Smooth muscle cell (in vitro differentiated cells): ENCODE data around the gene PRKACG. TPM values are rescaled to one million over a fixed set of nuclear protein-coding genes. Genes with fewer than 3 reads are reported as not detected.

ENCODE experiments used
- DNase-seq: peaks from one replicate; lab custom pipeline; 2025; ENCODE audit not compliant: unreplicated experiment; lab: John Stamatoyannopoulos, UW
- H2AFZ ChIP-seq: fragments of 200-600 bp; sonication (generic); 2 replicates; pipeline ENCODE4 v1.6.0; 2016; ENCODE audit warnings: antibody characterized with exemption, low read depth, mild to moderate bottlenecking
- H3F3A ChIP-seq: fragments of 200-600 bp; sonication (generic); 2 replicates; pipeline ENCODE4 v1.6.0; 2017; ENCODE audit warnings: antibody characterized with exemption, low read depth
- H3K27ac ChIP-seq: fragments of 200-600 bp; sonication (generic); 2 replicates; pipeline ENCODE4 v1.5.1; 2016; ENCODE audit warnings: low read depth, mild to moderate bottlenecking
- H3K27me3 ChIP-seq: fragments of 200-600 bp; sonication (generic); 2 replicates; pipeline ENCODE4 v1.6.1; 2016; ENCODE audit warnings: low read depth, mild to moderate bottlenecking
- H3K36me3 ChIP-seq: fragments of 200-600 bp; sonication (generic); 2 replicates; pipeline ENCODE4 v1.5.1; 2016; ENCODE audit warnings: low read depth
- H3K4me1 ChIP-seq: fragments of 200-600 bp; sonication (generic); 2 replicates; pipeline ENCODE4 v1.5.1; 2016; ENCODE audit warnings: low read depth
- H3K4me2 ChIP-seq: fragments of 200-600 bp; sonication (generic); 2 replicates; pipeline ENCODE4 v1.6.0; 2016; ENCODE audit warnings: mild to moderate bottlenecking
- H3K4me3 ChIP-seq: fragments of 200-600 bp; sonication (generic); 2 replicates; pipeline ENCODE4 v1.5.1; 2016; ENCODE audit warnings: mild to moderate bottlenecking
- H3K79me2 ChIP-seq: fragments of 200-600 bp; sonication (generic); 2 replicates; pipeline ENCODE4 v1.6.0; 2016; ENCODE audit warnings: low read depth, mild to moderate bottlenecking
- H3K9ac ChIP-seq: fragments of 200-600 bp; sonication (generic); 2 replicates; pipeline ENCODE4 v1.6.0; 2016; ENCODE audit warnings: low read depth
- H3K9me3 ChIP-seq: fragments of 200-600 bp; sonication (generic); replicated peaks from 2 replicates; pipeline ENCODE4 v1.5.1; 2016; ENCODE audit warnings: low read depth
- H4K20me1 ChIP-seq: fragments of 200-600 bp; sonication (generic); 2 replicates; pipeline ENCODE4 v1.6.0; 2016; ENCODE audit warnings: low read depth
- CTCF ChIP-seq: fragments of 200-600 bp; sonication (generic); IDR thresholded peaks from 2 replicates; pipeline ENCODE4 v1.5.1; 2017; ENCODE audit warnings: borderline replicate concordance, mild to moderate bottlenecking, antibody characterized with exemption; ENCODE audit not compliant: insufficient read depth, poor library complexity, severe bottlenecking
- WGBS: methylation state at CpG from one replicate; pipeline ENCODE4 v1.1.7; 2016; ENCODE audit warnings: low lambda C conversion rate; 5-methylcytosine and 5-hydroxymethylcytosine counted together
- polyA plus RNA-seq: library from polyadenylated mRNA; unstranded; fragments of >200 nt; fragmentation: Nextera tagmentation; extraction: Ambion mirVana; gene quantifications from 2 replicates; pipeline ENCODE4 v1.2.1, GENCODE V29; 2016
- total RNA-seq: library from RNA; depleted of rRNA; stranded (reverse); fragments of >200 nt; gene quantifications from 2 replicates; pipeline ENCODE4 v1.2.3, GENCODE V29; 2014

Gene PRKACG
- total and polyA plus RNA-seq, 2 experiments from 2014 or later, result not detected

GRCh38 chr9:68980341-68980914 lies 33.5 kb downstream of the PRKACG start:
- no peak overlapping the region for H3K4me3 ChIP-seq
- H3K36me3 ChIP-seq, result no peaks in the 10 kb centered on the region
- H3K27me3 ChIP-seq, result no peaks in the 10 kb centered on the region
- H3K9me3 ChIP-seq, result no peaks in the 10 kb centered on the region
- H3K79me2 ChIP-seq, result no peaks in the 10 kb centered on the region
- no peaks in the 10 kb centered on the region for H3F3A ChIP-seq
- WGBS, result 70% methylated on average over 3 of the region's 3 CpGs
- H2AFZ ChIP-seq, result no peak overlapping the region
- no peak overlapping the region for H3K27ac ChIP-seq
- no peak overlapping the region for H3K9ac ChIP-seq
- TF ChIP-seq CTCF, result no peak
- DNase-seq, result no peak
- H4K20me1 ChIP-seq, result no peaks in the 10 kb centered on the region
- no peaks in the 10 kb centered on the region for H3K4me1 ChIP-seq
- no peak overlapping the region for H3K4me2 ChIP-seq

GRCh38 chr9:68979538-68980314 lies 34.2 kb downstream of the PRKACG start:
- Histone ChIP-seq H3F3A (no peaks in the 10 kb centered on the region), H3K4me1 (no peaks in the 10 kb centered on the region), H3K79me2 (no peaks in the 10 kb centered on the region), H3K36me3 (no peaks in the 10 kb centered on the region), H2AFZ (peak overlapping the region; percentile 66), H4K20me1 (no peaks in the 10 kb centered on the region), H3K9me3 (no peaks in the 10 kb centered on the region), H3K27me3 (no peaks in the 10 kb centered on the region), H3K4me2 (peak overlapping the region; percentile 10), H3K4me3 (no peak overlapping the region), H3K9ac (no peak overlapping the region), H3K27ac (no peak overlapping the region)
- 59% methylated on average over 9 of the region's 9 CpGs for WGBS
- DNase-seq, result no peak
- no peak for TF ChIP-seq CTCF

- no peak overlapping the region for H3K4me2 ChIP-seq
- TF ChIP-seq CTCF, result no peak
- H3K9ac ChIP-seq, result no peak overlapping the region
- no peaks in the 10 kb centered on the region for H3K4me1 ChIP-seq
- no peaks in the 10 kb centered on the region for H3K9me3 ChIP-seq
- WGBS, result 94% methylated on average over 3 of the region's 3 CpGs
- no peak for DNase-seq
- no peak overlapping the region for H2AFZ ChIP-seq
- no peak overlapping the region for H3K4me3 ChIP-seq
- no peaks in the 10 kb centered on the region for H4K20me1 ChIP-seq
- H3F3A ChIP-seq, result no peaks in the 10 kb centered on the region
- H3K36me3 ChIP-seq, result no peaks in the 10 kb centered on the region
- H3K79me2 ChIP-seq, result no peaks in the 10 kb centered on the region
- no peaks in the 10 kb centered on the region for H3K27me3 ChIP-seq
- H3K27ac ChIP-seq, result no peak overlapping the region
These were observed 35.4 kb downstream of the PRKACG start for GRCh38 chr9:68978501-68978900.
